ENCODE results near the gene HRG. TPM values are rescaled to one million over a fixed set of nuclear protein-coding genes. Genes with fewer than 3 reads are reported as not detected.
A peak's percentile ranks its signal among the peaks of the same experiment; 100 is the strongest.

The HRG gene
- total RNA-seq, 2 experiments from 2014 or later: not detected

DNA sequence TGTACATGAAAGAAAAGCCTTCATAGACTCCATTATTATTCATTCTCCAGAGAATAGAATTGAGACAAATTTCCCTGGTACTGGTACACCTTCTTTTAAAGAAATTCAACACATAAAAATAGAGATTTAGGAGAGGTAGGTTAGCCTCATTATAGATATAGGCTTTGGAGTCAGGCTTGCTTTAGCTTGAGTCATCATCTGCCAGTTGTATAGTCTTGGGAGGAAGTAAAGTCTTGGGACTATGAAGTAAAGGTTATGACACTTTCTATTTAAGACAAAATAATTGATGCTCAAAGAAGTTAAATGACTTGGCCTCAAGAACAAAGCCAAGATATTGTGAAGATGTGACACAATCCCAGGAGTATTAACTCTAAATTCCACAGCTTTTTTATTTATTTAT, 4.3 kb downstream of the HRG start:
- H4K20me1 ChIP-seq (ENCODE audit: insufficient read depth, low read length): no peaks in the 10 kb centered on the region
- no peak for TF ChIP-seq EZH2phosphoT487 (IDR thresholded peaks at IDR 0.05; ENCODE audit: borderline replicate concordance, low read depth, low read length)
- TF ChIP-seq, protein P1, sequence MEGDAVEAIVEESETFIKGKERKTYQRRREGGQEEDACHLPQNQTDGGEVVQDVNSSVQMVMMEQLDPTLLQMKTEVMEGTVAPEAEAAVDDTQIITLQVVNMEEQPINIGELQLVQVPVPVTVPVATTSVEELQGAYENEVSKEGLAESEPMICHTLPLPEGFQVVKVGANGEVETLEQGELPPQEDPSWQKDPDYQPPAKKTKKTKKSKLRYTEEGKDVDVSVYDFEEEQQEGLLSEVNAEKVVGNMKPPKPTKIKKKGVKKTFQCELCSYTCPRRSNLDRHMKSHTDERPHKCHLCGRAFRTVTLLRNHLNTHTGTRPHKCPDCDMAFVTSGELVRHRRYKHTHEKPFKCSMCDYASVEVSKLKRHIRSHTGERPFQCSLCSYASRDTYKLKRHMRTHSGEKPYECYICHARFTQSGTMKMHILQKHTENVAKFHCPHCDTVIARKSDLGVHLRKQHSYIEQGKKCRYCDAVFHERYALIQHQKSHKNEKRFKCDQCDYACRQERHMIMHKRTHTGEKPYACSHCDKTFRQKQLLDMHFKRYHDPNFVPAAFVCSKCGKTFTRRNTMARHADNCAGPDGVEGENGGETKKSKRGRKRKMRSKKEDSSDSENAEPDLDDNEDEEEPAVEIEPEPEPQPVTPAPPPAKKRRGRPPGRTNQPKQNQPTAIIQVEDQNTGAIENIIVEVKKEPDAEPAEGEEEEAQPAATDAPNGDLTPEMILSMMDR (conservative IDR thresholded peaks at IDR 0.05; ENCODE audit: low read length): no peak
- H3K36me3 ChIP-seq (ENCODE audit: insufficient read depth, low read length): no peaks in the 10 kb centered on the region
- no TSS peak for BruUV-seq (replicated peaks)
- no peak overlapping the region for H3K27ac ChIP-seq (ENCODE audit: low read depth, low read length, poor library complexity, severe bottlenecking)
- H3K9me3 ChIP-seq (ENCODE audit: low read length): no peaks in the 10 kb centered on the region
- H3K4me1 ChIP-seq (ENCODE audit: insufficient read depth, low read length, poor library complexity, severe bottlenecking): peaks cover 12% of the 10 kb centered on the region
- DNase-seq (ENCODE audit: low spot score): no peak
- intact Hi-C loops (cut with micrococcal nuclease; ENCODE audit: unreplicated experiment): no loop called here
- POLR2A ChIA-PET: no interaction called here
- CTCF ChIA-PET (ENCODE audit: unreplicated experiment): interaction anchor here (0.6 kb wide), 1 partner anchor 39 kb away, joined by 3 read pairs; no protein-coding TSS in a partner anchor
- H3K9me2 ChIP-seq (ENCODE audit: insufficient read depth, low read length): no peaks in the 10 kb centered on the region
- H3K79me2 ChIP-seq (ENCODE audit: insufficient read depth, low read depth, low read length): no peaks in the 10 kb centered on the region
- H3K4me3 ChIP-seq (ENCODE audit: low read depth, low read length, poor library complexity, severe bottlenecking): no peak overlapping the region
- H2AFZ ChIP-seq (ENCODE audit: low read length): peak overlapping the region; percentile 63; the same call in 1 of the 2 replicates
- no peak overlapping the region; the same call in 1 of the 2 replicates for H3K4me2 ChIP-seq (ENCODE audit: low read length)

DNA sequence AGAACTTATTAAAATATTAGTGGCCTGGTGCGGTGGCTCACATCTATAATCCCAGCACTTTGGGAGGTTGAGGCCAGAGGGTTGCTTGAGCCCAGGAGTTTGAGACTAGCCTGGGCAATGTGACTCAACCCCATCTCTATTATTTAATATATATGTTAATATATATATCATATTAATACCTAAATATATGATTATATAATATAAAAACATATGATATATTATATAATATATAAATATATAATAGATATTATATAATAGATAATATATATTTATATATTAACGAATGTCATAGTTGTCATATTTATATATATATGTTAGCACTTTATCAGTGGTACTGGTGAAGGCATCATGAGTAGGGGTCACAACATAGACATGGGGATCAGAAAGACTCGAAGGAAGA, 5.2 kb downstream of the HRG start:
- Histone ChIP-seq H3K4me3 (ENCODE audit: low read depth, low read length, poor library complexity, severe bottlenecking) (no peak overlapping the region), H3K79me2 (ENCODE audit: insufficient read depth, low read depth, low read length) (no peaks in the 10 kb centered on the region), H2AFZ (ENCODE audit: low read length) (no peak overlapping the region), H3K4me1 (ENCODE audit: insufficient read depth, low read length, poor library complexity, severe bottlenecking) (peaks cover 12% of the 10 kb centered on the region), H3K9me2 (ENCODE audit: insufficient read depth, low read length) (no peaks in the 10 kb centered on the region), H3K4me2 (ENCODE audit: low read length) (no peak overlapping the region), H3K27ac (ENCODE audit: low read depth, low read length, poor library complexity, severe bottlenecking) (no peak overlapping the region), H3K9me3 (ENCODE audit: low read length) (no peaks in the 10 kb centered on the region), H4K20me1 (ENCODE audit: insufficient read depth, low read length) (no peaks in the 10 kb centered on the region), H3K36me3 (ENCODE audit: insufficient read depth, low read length) (no peaks in the 10 kb centered on the region)
- POLR2A ChIA-PET: no interaction called here
- no peak for DNase-seq (ENCODE audit: low spot score)
- CTCF ChIA-PET (ENCODE audit: unreplicated experiment): no interaction called here
- BruUV-seq (replicated peaks): no TSS peak
- TF ChIP-seq, protein P1 (conservative IDR thresholded peaks at IDR 0.05; ENCODE audit: low read length): no peak
- TF ChIP-seq EZH2phosphoT487 (IDR thresholded peaks at IDR 0.05; ENCODE audit: borderline replicate concordance, low read depth, low read length): no peak
- intact Hi-C loops (cut with micrococcal nuclease; ENCODE audit: unreplicated experiment): no loop called here

DNA sequence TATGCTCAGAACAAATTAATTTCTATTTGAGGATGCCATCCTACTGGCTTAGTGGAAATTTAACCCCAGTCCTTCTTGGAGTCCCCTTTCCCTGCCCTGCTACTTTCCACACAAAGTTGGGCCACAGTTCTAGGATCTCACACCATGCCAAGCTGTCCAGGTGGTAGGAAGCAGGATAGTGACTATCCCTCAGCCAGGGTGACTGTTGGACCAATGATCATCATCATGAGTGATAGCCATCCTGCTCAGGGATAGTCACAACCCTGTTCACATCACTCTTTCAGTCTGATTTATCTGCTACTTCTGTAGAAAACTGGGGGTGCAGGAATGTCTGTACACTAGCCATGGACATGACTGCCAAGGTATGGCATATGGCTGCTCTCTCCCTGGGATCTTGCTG, 12.8 kb downstream of the HRG start:
- Histone ChIP-seq H3K4me3 (ENCODE audit: low read depth, low read length, poor library complexity, severe bottlenecking) (no peak overlapping the region), H3K9me2 (ENCODE audit: insufficient read depth, low read length) (no peaks in the 10 kb centered on the region), H3K4me2 (ENCODE audit: low read length) (no peak overlapping the region), H3K9me3 (ENCODE audit: low read length) (no peaks in the 10 kb centered on the region), H3K4me1 (ENCODE audit: insufficient read depth, low read length, poor library complexity, severe bottlenecking) (no peaks in the 10 kb centered on the region), H3K27ac (ENCODE audit: low read depth, low read length, poor library complexity, severe bottlenecking) (no peak overlapping the region), H4K20me1 (ENCODE audit: insufficient read depth, low read length) (no peaks in the 10 kb centered on the region), H2AFZ (ENCODE audit: low read length) (no peak overlapping the region), H3K36me3 (ENCODE audit: insufficient read depth, low read length) (no peaks in the 10 kb centered on the region), H3K79me2 (ENCODE audit: insufficient read depth, low read depth, low read length) (no peaks in the 10 kb centered on the region)
- TF ChIP-seq, protein P1 (conservative IDR thresholded peaks at IDR 0.05; ENCODE audit: low read length): no peak
- no peak for TF ChIP-seq EZH2phosphoT487 (IDR thresholded peaks at IDR 0.05; ENCODE audit: borderline replicate concordance, low read depth, low read length)
- BruUV-seq (replicated peaks): no TSS peak
- ChIA-PET POLR2A (no interaction called here), CTCF (ENCODE audit: unreplicated experiment) (no interaction called here)
- intact Hi-C loops (cut with micrococcal nuclease; ENCODE audit: unreplicated experiment): no loop called here
- DNase-seq (ENCODE audit: low spot score): no peak

Data from OCI-LY7 (cell line).